Prostate gland (tissue), 2 donors: ENCODE measurements around the gene CEP44. TPM values are rescaled to one million over a fixed set of nuclear protein-coding genes. Genes with fewer than 3 reads are reported as not detected.

Experiments
- DNase-seq: peaks from one replicate; pipeline ENCODE4 v3.0.0-alpha.2; 2019; ENCODE audit warnings: low spot score
- H3K27ac ChIP-seq, 2 donors: fragments of 200-600 bp; sonication (generic); 2 replicates each; pipeline ENCODE4 v1.5.1; 2017 to 2019
- H3K27me3 ChIP-seq: fragments of 200-600 bp; sonication (generic); replicated peaks from 2 replicates; pipeline ENCODE4 v1.5.1; 2019; ENCODE audit not compliant: insufficient read depth
- H3K36me3 ChIP-seq, 2 donors: fragments of 200-600 bp; sonication (generic); 1 replicate in 1 of 2; 2 replicates in 1 of 2; pipeline versions ENCODE4 v1.5.1 to v1.8.1; 2017 to 2019
- H3K4me1 ChIP-seq: fragments of 200-600 bp; sonication (generic); replicated peaks from 2 replicates; pipeline ENCODE4 v1.5.1; 2019
- H3K4me3 ChIP-seq, 2 donors: fragments of 200-600 bp; sonication (generic); 2 replicates each; pipeline ENCODE4 v1.5.1; 2017 to 2019
- H3K9me3 ChIP-seq: fragments of 200-600 bp; sonication (generic); 2 replicates; pipeline ENCODE4 v1.5.1; 2017
- CTCF ChIP-seq, 4 experiments: fragments of 200-600 bp in 2 of 4; fragments of 450-650 bp in 2 of 4; sonication (generic) in 2 of 4; IDR thresholded peaks; 1 replicate in 3 of 4; 2 replicates in 1 of 4; pipeline ENCODE4 v1.5.1; 2016 to 2019; ENCODE audit warnings: antibody characterized with exemption in 4 of 4, mild to moderate bottlenecking in 2 of 4, moderate library complexity in 2 of 4
- POLR2A ChIP-seq: fragments of 450-650 bp; IDR thresholded peaks from one replicate; pipeline ENCODE4 v1.6.1; 2016; ENCODE audit warnings: antibody characterized with exemption, mild to moderate bottlenecking
- POLR2AphosphoS5 ChIP-seq: sonication (generic); formaldehyde crosslinking; IDR thresholded peaks from one replicate; pipeline ENCODE4 v1.6.1; 2017; ENCODE audit warnings: antibody characterized with exemption
- WGBS: methylation state at CpG from one replicate; pipeline ENCODE4 v1.1.5; 2018; 5-methylcytosine and 5-hydroxymethylcytosine counted together
- intact Hi-C: fragments of 100-400 bp; cut with DNase I; formaldehyde crosslinking; loops from one replicate; pipeline ENCODE4 v1.14.2; 2022
- total RNA-seq, 2 donors: library from RNA; depleted of rRNA; stranded (reverse); fragments of >200 nt; gene quantifications; one replicate each; pipeline ENCODE4 v1.1.0, GENCODE V29; 2016

CEP44 gene
- total RNA-seq, 2 donors from 2014 or later: 13.7 to 14.3 TPM

DNA sequence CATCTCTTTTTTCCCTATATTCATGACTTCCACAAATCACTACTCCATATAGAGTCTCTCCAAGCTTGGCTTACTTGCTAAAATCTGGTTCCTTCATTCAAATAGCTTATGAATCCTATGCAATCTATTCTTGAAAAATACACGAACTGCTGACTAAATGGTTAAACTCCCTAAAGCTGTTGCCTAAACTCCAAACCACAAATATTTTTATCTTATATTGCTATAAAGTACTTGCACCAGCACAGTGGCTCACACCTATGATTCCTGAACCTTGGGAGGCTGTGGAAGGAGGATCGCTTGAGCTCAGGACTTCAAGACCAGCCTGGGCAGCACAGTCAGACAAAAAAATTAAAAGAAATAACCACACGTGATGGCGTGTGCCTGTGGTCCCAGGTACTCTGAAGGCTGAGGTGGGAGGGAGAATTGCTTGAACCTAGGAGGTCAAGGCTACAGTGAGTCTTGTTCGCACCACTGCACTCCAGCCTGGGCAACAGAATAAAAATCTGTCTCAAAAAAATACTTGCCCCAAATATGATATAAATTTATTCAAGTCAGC, 2.5 kb upstream of the CEP44 start:
- WGBS: 82% methylated on average over 5 of the region's 5 CpGs
- H3K27ac ChIP-seq: no peak overlapping the region
- no peaks in the 10 kb centered on the region for H3K27me3 ChIP-seq
- intact Hi-C loops: no loop called here
- DNase-seq: no peak
- no peak overlapping the region for H3K4me3 ChIP-seq
- H3K4me1 ChIP-seq: no peaks in the 10 kb centered on the region
- H3K9me3 ChIP-seq: no peaks in the 10 kb centered on the region
- TF ChIP-seq CTCF (IDR thresholded peaks at IDR 0.05) (no peak), POLR2A (no peak), POLR2AphosphoS5 (no peak)
- H3K36me3 ChIP-seq: no peaks in the 10 kb centered on the region

DNA sequence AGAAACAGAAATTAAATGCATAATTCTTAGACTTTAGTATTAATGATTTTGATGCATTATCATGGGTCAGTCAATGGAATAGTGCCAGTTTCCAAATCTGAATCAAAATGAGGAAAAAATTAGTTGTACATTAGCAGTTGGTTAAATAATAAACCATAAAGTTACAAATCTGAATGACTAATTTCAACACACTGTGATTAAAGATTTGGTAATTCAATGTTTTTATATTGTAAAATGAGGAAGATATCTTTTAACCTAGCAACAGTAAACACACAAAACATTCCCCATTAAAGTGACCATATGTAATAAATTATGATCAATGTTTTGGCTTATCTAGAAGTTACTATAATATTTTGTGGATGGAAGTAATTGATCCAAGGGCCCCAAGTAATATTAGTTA, 1.8 kb upstream of the CEP44 start:
- TF ChIP-seq CTCF (IDR thresholded peaks at IDR 0.05) (no peak), POLR2AphosphoS5 (no peak), POLR2A (no peak)
- Histone ChIP-seq H3K4me1 (no peaks in the 10 kb centered on the region), H3K9me3 (no peaks in the 10 kb centered on the region), H3K27me3 (no peaks in the 10 kb centered on the region), H3K36me3 (no peaks in the 10 kb centered on the region), H3K27ac (no peak overlapping the region), H3K4me3 (no peak overlapping the region)
- DNase-seq: no peak
- intact Hi-C loops: no loop called here

DNA sequence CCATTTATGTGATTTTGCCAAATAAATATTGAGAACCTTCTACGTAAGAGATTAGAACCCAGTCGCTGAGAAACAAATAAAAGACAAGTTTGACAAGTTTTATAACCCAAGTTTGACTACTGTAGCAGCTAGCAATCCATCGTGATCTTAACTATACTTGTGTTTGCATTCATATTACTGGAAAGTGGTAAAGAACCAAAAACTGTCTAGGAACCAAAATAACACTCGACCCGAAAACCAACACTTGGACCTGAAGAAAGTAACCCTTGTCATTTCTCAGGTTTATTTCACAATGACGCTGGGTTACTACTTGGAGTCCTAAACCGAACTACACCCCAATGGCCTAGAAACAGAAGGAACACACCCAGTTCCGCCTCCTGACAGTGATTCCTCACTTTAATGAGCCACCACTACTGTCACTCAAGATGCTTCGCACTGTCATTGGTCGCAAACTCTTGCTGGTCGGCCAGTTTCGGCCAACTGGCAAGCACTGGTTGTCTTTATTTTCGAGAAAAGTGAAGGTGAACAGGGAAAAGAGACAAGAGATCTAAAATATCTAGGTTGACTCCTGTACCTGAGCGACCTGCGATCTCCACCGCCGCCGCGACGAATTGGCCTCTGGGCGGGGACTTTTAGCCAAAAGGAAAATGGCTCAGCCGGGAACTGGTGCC, 740 bp upstream of the CEP44 start:
- H3K4me1 ChIP-seq: no peaks in the 10 kb centered on the region
- DNase-seq: peak; percentile 92
- no peaks in the 10 kb centered on the region for H3K27me3 ChIP-seq
- H3K27ac ChIP-seq: peak overlapping the region; percentile 98 to 100
- WGBS: under 1% methylated on average over 22 of the region's 22 CpGs
- no peaks in the 10 kb centered on the region for H3K9me3 ChIP-seq
- intact Hi-C loops: no loop called here
- H3K4me3 ChIP-seq: peak overlapping the region; percentile 70 to 85
- no peaks in the 10 kb centered on the region for H3K36me3 ChIP-seq
- TF ChIP-seq POLR2A: no peak
- TF ChIP-seq POLR2AphosphoS5: peak; percentile 75

GRCh38 chr4:174284487-174284886, 776 bp downstream of the CEP44 start:
- WGBS: 10% methylated on average over 6 of the region's 6 CpGs
- Histone ChIP-seq H3K27me3 (no peaks in the 10 kb centered on the region), H3K36me3 (no peaks in the 10 kb centered on the region), H3K9me3 (no peaks in the 10 kb centered on the region), H3K4me1 (no peaks in the 10 kb centered on the region), H3K4me3 (peak overlapping the region; percentile 70 to 85), H3K27ac (peak overlapping the region; percentile 98 to 100)
- DNase-seq: no peak
- intact Hi-C loops: no loop called here
- TF ChIP-seq POLR2AphosphoS5 (no peak), CTCF (IDR thresholded peaks at IDR 0.05) (no peak), POLR2A (no peak)

- no peak for DNase-seq
- Histone ChIP-seq H3K27me3 (no peaks in the 10 kb centered on the region), H3K4me1 (no peaks in the 10 kb centered on the region), H3K9me3 (no peaks in the 10 kb centered on the region), H3K4me3 (no peak overlapping the region), H3K36me3 (no peaks in the 10 kb centered on the region), H3K27ac (no peak overlapping the region)
- no peak for TF ChIP-seq POLR2A
- TF ChIP-seq CTCF (IDR thresholded peaks at IDR 0.05): no peak
- no peak for TF ChIP-seq POLR2AphosphoS5
- 93% methylated on average over 3 of the region's 3 CpGs for WGBS
- intact Hi-C loops: no loop called here
These were observed 3.2 kb downstream of the CEP44 start for GRCh38 chr4:174286870-174287269.
